NCI-H526 treated with DMSO at 0.1 percent for 48 hours (cell line): ENCODE data around the gene TACSTD2.
"Not testable (repeated sequence)": the region's sequence is repeated elsewhere in the genome, so short reads cannot be mapped to it uniquely, and the experiment has no call there.

Source experiments
- DNase-seq: peaks from one replicate; lab custom pipeline; 2025; lab: John Stamatoyannopoulos, UW

Gene TACSTD2, protein sequence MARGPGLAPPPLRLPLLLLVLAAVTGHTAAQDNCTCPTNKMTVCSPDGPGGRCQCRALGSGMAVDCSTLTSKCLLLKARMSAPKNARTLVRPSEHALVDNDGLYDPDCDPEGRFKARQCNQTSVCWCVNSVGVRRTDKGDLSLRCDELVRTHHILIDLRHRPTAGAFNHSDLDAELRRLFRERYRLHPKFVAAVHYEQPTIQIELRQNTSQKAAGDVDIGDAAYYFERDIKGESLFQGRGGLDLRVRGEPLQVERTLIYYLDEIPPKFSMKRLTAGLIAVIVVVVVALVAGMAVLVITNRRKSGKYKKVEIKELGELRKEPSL

DNA sequence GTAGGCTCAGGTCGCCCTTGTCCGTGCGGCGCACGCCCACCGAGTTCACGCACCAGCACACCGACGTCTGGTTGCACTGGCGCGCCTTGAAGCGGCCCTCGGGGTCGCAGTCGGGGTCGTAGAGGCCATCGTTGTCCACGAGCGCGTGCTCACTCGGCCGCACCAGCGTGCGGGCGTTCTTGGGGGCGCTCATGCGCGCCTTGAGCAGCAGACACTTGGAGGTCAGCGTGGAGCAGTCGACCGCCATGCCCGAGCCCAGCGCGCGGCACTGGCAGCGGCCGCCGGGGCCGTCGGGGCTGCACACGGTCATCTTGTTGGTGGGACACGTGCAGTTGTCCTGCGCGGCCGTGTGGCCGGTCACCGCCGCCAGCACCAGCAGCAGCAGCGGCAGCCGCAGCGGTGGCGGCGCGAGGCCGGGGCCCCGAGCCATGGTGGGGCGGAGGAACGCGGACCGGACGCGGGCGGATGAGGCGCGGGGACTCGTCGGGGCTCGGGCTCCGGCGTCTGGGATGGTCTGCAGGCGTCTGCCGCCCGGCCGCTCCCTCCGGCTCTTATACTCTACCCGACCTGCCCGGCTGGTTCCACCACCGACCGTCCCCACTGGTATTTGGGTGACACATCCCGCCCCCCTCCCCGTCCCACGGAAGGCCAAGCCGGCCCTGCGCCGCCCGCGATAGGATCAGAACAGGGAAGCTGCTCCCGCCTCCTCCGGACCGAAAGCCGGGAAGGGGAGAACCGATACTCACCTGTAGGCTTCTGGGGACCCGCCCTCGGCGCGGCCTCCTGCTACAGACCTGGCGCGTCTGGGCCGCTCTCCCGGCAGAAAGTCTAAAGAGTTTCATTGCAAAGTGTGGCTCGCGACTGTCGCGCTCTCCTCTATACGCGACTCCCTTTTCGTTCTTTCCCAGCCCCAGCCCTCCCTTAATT, at the start of gene TACSTD2:
Gene TACSTD2, minus strand, starts transcription at position 526 of the 927 bp plus-strand sequence. Its CDS starts 96 bp downstream, at position 430.
- no peak for DNase-seq

DNA sequence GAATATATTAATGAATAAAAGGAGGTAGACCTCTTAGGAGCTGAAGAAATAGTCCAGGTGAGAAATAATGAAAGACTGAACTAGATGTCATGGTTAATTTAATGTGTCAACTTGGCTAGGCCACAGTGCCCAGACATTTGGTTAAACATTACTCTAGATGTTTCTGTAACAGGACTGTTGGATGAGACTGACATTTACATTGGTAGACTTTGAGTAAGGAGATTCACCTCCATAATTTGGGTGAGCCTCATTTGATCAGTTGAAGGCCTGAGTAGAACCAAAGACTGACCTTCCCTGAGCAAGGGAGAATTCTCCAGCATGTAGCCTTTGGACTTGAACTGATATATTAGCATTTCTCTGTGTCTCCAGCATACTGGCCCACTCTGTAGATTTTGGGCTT, 49.2 kb upstream of the TACSTD2 start:
- no peak for DNase-seq

DNA sequence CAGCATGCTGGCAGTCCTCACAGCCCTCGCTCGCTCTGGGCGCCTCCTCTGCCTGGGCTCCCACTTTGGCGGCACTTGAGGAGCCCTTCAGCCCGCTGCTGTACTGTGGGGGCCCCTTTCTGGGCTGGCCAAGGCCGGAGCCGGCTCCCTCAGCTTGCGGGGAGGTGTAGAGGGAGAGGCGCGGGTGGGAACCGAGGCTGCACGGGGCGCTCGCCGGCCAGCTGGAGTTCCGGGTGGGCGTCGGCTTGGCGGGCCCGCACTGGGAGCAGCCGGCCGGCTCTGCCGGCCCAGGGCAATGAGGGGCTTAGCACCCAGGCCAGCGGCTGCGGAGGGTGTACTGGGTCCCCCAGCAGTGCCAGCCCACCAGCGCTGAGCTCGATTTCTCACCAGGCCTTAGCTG, 46.2 kb upstream of the TACSTD2 start:
- DNase-seq: not testable (repeated sequence)

DNA sequence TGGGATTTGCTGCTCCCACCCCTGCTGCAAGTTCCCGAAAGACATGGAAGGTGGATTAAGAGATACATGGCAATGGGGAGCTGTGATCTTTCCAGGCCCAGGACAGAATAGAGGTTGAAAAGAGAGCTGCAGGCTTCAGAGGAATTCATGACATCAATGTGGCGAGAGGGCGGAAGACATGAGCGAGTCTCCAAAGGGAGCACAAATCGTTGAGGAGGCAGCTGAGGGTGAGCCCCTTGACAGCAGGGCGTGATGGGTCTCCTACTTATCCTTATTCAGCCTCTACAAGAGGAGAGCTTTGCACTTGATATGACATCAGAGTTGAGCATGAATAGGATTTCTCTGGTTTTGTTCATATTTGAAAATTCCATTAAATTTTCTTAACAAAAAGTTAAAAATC, 45.5 kb upstream of the TACSTD2 start:
- no peak for DNase-seq

DNA sequence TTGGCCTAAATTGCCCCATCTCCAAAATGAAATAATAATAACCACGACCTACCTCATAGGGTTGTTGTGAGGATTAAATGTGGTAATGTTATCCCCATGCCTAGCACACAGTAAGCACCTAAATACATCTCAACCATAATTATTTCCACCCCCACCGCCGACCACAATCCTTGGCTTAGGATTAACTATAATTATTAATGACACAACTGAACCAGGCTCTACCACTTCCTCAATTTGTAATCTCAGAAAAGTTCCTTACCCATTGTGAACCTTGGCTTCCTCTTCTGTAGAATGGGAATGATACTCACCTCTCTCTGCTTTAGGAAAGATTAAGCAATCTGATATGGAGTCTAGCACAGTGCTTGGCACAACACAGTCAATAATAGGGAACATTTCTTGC, 44.3 kb upstream of the TACSTD2 start:
- no peak for DNase-seq

DNA sequence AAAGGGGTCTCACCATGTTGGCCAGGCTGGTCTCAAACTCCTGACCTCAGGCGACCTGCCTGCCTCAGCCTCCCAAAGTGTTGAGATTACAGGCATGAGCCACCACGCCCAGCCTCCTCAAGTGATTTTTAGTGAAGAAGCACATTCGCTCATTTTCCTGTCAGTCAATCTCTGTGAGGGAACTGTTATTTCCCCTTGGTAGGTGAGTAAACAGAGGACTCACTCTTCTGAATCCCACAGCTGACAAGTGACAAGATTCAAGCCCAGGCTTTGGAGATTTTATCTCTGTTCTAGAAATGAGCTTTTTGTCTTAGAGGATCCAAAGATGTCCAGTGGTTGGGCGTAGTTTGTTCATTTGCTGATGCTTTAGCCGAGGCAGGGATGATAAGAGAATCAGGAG, 43.9 kb upstream of the TACSTD2 start:
- no peak for DNase-seq

DNA sequence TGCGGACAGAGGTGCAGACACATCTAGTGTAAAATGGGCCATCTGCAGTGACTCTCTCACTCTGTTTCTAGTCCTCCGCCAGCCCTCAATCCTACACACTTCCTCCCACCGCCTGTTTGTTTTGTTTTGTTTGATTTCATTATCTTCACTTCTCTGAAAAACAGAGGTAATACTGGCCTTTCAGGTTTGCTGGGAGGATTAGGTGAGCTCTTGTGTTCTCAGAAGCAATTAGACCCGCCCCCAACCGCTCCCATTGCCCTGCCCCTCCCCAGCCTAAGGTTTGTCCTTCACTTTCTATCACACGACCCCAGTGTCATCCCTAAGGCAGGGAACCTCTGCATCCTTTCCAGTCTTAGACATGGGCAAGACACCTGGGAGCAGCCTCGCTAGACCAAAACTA, 43.2 kb upstream of the TACSTD2 start:
- no peak for DNase-seq

DNA sequence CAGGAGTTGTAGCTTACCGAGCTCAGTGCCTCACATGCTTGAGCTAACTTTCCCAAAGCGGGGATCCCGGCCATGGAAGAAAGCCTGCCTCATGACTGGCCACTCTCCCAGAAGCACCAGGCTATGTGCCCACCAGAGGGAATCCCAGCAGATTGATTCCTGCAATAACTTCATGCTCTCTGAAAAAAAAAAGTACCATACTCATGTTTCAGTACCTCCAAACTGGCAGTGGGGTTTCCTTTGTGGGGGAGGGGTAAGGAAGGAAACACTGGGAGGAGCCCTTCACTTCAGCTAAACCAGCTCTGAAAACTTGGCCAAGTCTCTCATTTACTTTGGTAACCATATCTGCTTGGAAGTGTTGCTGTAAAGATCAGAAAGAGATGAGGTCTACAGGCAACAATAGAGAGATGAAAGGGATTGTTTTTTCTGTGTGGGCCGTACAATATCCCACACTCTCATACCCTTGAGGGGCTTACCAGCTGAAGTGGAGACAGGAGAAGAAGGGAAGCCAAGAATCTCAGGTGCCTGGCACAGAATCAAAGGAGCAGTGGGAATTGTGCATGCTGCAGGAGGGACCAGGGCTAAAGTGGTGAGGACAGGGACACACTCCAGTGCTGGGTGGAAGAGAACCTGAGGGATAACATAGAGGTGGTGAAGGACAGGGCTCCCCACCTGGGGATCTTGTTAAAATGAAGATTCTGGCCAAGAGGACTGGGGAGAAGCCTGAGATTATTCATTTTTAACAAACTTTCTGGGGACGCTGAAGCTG, 42.4 kb upstream of the TACSTD2 start:
- DNase-seq: no peak

DNA sequence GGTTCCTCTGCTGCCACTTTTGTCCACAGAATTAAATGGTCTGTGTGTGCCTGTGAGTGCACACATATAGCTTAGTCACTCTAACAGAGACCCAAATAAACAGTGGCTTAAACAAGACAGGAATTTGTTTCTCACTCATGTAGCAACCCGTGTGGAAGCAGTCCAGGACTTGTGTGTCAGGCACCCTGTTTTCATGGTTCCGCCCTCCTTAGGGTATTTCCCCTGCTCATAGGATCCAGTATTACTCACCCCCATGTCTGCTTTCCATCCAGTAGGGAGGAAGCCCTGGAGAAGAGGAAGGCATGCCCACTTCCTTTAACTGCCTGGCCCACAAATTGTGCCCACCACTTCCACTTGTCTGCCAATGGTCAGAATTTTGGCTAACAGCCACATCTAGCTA, 41.3 kb upstream of the TACSTD2 start:
- DNase-seq: no peak

DNA sequence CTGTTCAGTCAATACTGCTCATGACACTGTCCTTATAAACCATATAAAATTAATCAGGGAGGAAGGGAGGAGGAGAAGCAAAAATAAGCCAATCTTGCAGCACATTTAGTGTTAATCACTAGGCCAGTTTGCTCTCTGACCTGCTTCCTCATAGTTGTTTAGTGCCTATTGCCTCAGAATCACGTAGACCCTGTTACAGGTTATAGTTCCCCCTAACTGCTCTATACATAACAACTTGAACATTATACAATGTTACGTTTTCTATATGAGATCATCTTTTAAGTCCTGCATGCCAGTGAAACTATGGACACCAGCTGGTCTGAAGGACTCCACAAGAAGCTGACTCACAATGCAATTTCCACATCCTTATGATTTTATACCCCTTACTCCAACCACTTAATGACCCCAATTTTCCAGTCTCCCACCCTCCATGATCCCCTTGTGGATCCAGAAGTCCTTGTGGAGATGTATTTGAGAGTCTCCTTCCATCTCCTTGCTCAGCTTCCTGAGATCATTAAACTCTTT, 34.9 kb upstream of the TACSTD2 start:
- DNase-seq: no peak

DNA sequence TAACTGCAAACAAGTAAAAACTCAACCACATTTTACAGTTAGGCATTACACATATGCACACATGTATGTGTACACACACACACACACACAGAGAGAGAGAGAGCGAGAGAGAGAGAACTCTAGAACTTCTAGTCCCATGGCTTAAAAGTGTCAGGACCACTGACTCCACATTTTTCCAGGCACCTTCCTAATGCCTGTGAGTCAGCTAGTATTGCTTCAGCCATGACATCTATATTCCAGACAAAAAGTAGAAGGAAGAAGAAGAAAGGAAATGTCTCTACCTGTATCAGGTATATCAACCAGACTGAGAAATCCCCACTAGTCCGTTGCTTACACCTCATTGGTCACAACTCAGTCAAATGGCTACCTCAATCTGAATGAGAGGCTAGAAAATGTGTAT, 31.9 kb upstream of the TACSTD2 start:
- DNase-seq: no peak

DNA sequence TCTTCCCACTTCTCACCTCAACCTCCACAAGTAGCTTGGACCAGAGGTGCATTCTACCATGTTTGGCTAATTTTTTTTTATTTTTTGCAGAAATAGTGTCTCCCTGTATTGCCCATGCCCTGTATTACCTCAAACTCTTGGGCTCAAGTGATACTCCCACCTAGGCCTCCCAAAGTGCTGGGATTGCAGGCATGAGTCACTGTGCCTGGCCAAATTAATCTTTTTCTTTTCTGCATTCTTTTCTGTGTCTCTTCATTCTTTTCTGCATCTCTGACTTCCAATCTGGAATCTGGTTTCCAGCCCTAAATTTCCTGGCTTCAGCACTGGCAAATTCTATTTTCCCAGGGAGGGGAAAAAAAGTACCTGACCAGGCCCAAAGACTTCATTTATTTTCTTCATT, 31.2 kb upstream of the TACSTD2 start:
- no peak for DNase-seq

DNA sequence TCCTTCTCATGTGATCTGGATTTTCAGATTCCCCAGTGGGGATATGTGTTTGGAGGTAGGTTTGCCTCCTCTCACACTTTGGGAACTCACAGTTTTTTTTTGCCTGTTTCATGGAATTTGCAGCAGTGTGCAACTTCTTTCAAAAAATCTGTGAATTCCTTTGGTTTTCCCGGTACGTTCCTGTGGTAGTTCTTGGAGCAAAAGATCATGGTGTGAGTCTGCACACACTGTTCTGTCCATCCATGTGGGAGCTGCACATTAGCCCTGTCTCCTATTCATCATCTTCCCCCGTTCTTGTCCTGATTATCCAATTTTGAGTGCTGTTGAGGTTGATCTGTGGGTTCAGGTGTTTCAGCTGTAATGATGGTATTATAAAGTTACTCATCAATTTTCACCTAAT, 30.3 kb upstream of the TACSTD2 start:
- no peak for DNase-seq

DNA sequence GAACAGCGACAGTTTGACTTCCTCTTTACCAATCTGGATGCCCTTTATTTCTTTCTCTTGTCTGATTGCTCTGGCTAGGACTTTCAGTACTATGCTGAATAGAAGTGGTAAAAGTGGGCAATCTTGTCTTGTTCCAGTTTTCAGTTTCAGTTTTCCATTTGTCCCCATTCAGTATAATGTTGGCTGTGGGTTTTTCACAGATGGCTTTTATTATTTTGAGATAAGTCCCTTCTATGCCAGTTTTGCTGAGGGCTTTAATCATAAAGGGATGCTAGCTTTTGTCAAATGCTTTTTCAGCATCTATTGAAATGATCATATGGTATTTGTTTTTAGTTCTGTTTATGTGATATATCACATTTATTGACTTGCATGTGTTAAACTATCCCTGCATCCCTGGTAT, 24.9 kb upstream of the TACSTD2 start:
- not testable (repeated sequence) for DNase-seq

DNA sequence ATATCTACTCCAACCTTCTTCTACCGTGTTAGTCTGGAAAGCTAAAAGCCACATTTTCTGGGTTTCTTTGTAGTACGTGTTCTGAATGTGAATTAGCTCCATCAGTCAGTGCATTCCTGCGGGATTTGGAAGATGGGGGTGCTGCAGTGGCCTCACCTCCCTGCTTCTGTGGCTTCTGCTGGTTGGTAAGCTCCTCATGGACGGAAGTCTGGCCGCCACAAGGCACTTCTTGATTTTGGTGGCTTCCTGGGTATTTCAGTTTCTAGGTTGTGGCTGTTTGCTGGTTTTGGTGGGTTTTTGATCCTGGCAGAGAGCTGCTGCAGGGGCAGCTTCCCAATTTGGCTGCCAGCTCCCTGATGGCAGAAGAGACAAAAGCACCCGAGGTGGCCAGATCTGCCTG, 20.9 kb upstream of the TACSTD2 start:
- DNase-seq: no peak

DNA sequence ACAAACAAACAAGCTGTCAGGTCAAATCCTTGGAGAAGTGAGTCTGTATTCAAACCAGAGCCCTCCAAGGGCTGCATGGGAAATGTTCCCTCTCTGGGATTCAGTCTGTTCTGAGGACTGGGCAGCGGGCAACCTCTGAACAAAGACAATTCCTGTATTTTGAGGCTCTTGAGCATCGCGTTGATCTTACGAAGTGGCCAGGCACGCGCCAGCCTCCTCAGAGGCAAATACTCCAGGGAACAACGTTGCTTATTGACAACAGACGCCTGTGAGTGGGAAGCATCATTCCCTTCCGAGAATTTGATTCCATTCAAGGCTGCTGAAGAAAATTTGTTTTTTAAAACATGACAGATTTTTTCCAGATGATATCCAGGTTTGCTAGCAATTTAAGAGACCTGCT, 20.0 kb upstream of the TACSTD2 start:
- no peak for DNase-seq

DNA sequence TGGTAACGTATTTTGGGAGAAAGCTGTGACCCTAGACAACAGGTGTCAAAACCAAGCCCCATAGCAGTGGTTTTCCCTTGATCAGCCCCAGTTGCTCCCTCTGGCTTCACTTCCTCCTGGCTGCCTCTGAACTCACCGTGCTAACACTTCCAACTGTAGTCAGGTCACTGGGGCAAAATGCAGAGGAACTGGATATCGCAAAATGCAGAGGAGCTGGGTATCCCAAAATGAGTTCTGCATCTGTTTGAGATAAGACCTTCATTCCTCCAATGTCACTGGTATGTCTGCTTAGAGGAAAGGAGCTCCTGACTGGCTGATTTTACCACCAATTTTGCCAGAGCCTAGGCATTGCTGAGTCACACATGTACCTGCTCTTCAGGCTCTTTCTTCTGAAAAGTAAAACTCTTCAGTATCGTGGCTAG, 19.6 kb upstream of the TACSTD2 start:
- no peak for DNase-seq

DNA sequence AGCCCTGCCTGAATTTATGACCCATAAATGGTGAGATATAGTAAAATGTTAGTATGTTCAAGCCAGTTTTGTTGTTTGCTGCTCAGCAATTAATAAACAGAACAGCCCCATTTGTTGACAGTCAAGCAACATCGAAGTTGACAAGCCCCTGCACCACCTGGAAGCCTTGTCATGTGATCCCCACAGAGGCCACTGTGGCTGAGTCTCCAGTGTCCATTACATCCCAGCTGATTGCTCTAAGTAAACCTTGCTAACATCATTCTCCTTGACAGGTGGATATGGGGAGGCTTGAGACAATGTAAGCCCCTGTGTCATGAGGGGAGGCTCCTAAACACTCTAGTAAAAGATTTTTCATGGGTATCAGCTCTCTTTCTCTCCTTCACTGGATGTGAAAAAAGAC, 17.5 kb upstream of the TACSTD2 start:
- no peak for DNase-seq

DNA sequence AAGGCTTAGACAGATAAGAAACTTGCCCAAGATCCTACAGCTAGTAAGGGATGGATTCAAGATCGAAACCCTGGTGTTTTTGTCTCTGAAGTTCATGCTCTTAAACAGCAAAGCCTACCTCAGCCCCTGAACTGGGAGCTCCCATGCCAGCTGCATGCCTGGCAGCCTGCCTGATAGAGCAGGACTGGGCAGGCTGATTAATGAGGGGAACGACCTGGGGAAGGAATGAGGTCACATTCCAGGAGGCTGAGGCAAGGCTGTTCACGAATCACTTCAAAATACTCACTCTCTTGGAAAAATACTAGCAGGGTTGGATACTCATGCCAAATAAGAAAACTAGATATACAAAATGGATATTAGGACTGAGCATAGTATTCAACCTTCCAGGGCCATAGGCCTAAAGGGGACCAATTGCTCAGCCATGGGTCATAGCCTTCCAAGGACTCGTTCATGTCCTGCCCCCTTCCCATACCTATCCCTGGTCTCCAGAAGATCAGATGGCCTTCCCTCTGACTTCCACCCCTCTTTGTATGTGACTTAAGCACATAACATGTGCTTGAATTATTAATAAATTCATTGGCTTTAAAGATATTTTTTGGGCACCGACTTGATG, 15.6 kb upstream of the TACSTD2 start:
- no peak for DNase-seq

DNA sequence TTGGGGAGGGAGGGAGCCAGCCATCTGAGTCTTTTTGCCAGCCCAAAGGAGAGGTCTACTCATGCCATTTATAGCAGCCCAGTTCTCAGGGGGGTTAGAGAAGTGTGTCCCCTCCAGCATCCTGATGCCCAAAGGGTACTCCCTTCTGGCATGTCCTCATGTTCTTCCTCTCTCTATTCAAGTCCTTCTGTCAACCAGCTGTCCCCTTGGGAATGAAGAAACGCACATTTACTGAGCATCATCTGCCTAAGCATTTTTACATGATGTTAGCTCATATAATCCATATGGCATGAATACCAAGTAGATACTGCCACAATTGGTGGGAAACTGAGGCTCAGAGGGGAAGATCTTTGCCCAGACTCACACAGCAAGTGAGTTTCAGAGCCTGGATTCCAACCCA, 14.8 kb upstream of the TACSTD2 start:
- no peak for DNase-seq

DNA sequence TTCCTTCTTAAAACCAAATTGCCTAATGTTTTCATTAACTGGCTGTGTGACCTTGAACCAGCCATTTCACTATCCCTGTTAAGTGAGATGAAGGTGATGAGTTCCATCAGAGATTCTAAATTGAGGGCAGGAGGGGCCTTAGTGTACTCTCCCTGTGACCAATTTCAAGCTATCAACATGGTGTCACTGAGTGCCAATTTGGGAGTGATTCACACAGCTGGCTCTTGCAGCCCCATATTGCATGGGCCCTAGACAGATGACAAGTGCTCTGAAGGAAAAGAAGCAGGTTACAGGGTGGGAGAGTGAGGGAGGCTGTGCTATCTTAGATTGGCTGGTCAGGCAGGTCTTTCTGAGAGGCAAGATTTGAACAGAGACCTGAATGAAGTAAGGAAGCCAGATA, 13.0 kb upstream of the TACSTD2 start:
- DNase-seq: no peak

DNA sequence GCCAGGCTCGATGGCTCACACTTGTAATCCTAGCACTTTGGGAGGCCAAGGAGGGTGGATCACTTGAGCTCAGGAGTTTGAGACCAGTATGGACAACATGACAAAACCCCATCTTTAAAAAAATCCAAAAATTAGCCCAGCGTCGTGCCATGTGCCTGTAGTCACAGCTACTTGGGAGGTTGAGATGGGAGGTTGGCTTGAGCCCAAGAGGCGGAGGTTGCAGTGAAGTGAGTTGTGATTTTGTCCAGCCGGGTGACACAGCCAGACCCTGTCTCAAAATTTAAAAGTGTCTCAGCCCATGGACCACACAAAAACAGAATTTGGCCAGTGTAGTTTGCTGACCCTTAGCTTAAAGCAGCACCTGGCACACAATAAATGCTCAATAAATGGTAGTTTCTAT, 11.3 kb upstream of the TACSTD2 start:
- DNase-seq: no peak
